ENCODE data around the gene RER1. TPM values are rescaled to one million over a fixed set of nuclear protein-coding genes. Genes with fewer than 3 reads are reported as not detected.

The RER1 gene
- total and polyA plus RNA-seq, 4 donors: 48.8 to 118 (median 89.8) TPM

DNA sequence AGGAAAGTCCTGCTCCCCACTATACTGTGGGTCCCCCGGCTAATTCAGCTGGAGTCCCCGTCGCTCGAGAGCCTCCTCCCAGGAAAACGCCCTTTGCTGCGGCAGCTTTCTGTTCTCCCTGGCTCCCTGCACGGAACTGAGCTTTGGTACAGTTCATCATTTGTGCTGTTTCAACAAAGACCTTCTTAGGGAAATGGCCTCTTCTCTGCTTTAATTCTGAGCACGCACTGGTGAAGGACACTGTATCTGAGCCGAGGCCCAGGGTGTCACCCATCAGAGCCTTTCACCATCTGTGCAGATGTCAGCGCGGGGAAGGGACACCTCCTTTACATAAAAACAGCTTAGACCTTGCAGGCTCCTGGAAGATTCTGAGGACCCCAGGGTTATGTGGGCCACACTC is 34.3 kb downstream of the RER1 start:
- Histone ChIP-seq H3K4me3 (ENCODE audit: low read depth, low read length) (no peak overlapping the region), H3K36me3 (ENCODE audit: control insufficient read depth, insufficient read depth, low read length) (no peaks in the 10 kb centered on the region), H3K27ac (ENCODE audit: low read depth, low read length) (peak overlapping the region; percentile 49), H3K4me1 (ENCODE audit: control insufficient read depth, insufficient read depth, low read length) (peaks cover 33% of the 10 kb centered on the region), H3K27me3 (ENCODE audit: control insufficient read depth, insufficient read depth, low read length) (no peaks in the 10 kb centered on the region), H3K9me3 (ENCODE audit: control insufficient read depth, insufficient read depth, low read length) (no peaks in the 10 kb centered on the region)
- peak in 2 of 6 donors; percentile 66 to 85 for DNase-seq (ENCODE audit: low read depth in 4 of 6, low spot score in 6 of 6)
- WGBS (ENCODE audit: insufficient coverage): 22% methylated on average over 11 of the region's 11 CpGs

DNA sequence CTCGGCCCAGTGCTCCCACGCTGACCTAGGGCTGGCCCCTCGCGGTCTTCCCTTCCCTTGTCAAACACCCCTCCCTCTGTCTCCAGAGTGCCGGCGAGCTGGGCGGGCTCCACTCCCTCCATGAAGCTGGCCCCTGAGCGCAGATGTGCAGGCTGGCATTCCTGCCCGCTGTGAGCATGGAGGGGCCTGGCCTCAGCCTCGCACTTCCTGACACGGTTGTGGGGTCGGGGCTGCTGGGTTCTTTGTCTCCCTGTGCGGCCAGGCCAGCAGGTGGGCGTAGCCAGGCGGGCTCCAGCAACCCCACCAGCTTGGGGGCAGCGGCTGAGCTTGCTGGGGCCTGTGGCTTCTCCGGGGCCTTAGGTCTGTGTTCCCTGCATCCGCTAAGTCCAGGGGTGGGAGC is 34.9 kb downstream of the RER1 start:
- 60% methylated on average over 17 of the region's 18 CpGs for WGBS (ENCODE audit: insufficient coverage)
- no peaks in the 10 kb centered on the region for H3K27me3 ChIP-seq (ENCODE audit: control insufficient read depth, insufficient read depth, low read length)

DNA sequence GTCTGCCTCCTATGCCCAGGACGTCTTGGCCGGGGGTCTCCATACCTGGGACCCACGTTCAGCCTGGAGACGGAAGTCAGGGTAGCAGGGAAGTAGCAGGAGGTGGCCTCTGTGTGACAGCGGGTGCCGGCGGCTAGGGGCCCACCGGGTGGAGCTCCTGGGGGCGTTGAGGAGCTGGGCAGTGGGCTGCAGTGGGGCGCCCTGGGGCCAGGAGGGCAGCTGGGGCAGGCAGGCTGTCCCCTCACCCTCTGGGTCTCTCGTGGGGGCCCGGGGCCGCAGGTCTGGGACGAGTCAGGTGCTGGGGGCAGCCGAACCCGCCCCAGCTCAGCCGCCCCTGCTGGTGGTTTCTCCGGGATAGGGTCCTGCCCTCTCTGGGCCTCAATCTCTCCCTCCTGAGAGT is 35.4 kb downstream of the RER1 start:
- H3K9me3 ChIP-seq (ENCODE audit: control insufficient read depth, insufficient read depth, low read length): no peaks in the 10 kb centered on the region
- peak overlapping the region; percentile 49 for H3K27ac ChIP-seq (ENCODE audit: low read depth, low read length)
- DNase-seq (ENCODE audit: low read depth in 4 of 6, low spot score in 6 of 6): no peak
- H3K4me3 ChIP-seq (ENCODE audit: low read depth, low read length): no peak overlapping the region
- no peaks in the 10 kb centered on the region for H3K36me3 ChIP-seq (ENCODE audit: control insufficient read depth, insufficient read depth, low read length)
- H3K27me3 ChIP-seq (ENCODE audit: control insufficient read depth, insufficient read depth, low read length): no peaks in the 10 kb centered on the region
- peaks cover 44% of the 10 kb centered on the region for H3K4me1 ChIP-seq (ENCODE audit: control insufficient read depth, insufficient read depth, low read length)
- WGBS (ENCODE audit: insufficient coverage): 89% methylated on average over 18 of the region's 18 CpGs

More for the DNA sequence above, 34.9 kb downstream of the RER1 start:
- Histone ChIP-seq H3K36me3 (ENCODE audit: control insufficient read depth, insufficient read depth, low read length) (no peaks in the 10 kb centered on the region), H3K9me3 (ENCODE audit: control insufficient read depth, insufficient read depth, low read length) (no peaks in the 10 kb centered on the region), H3K4me1 (ENCODE audit: control insufficient read depth, insufficient read depth, low read length) (peaks cover 39% of the 10 kb centered on the region), H3K4me3 (ENCODE audit: low read depth, low read length) (no peak overlapping the region), H3K27ac (ENCODE audit: low read depth, low read length) (peak overlapping the region; percentile 49)
- no peak for DNase-seq (ENCODE audit: low read depth in 4 of 6, low spot score in 6 of 6)

DNA sequence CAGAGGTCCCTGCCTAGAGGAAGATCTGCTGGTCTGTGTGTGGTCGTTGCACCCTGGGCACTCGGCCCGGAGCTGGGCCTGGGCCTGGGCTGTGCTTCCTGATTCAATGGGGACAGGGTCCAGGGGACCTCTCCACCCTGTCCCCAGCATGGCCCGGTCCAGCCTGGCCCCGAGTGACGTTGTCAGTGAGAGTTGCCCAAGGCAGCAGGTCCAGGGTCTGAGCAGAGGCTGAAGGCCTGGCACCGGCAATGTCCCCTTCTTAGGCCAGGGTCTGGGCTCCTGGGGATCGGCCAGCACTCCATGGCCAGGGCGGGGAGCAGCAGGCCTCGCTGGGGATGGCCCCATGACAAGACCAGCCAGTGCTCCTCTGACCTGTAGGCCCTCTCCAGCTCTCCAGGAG is 36.3 kb downstream of the RER1 start:
- Histone ChIP-seq H3K27ac (ENCODE audit: low read depth, low read length) (no peak overlapping the region), H3K4me1 (ENCODE audit: control insufficient read depth, insufficient read depth, low read length) (peaks cover 54% of the 10 kb centered on the region), H3K36me3 (ENCODE audit: control insufficient read depth, insufficient read depth, low read length) (no peaks in the 10 kb centered on the region), H3K9me3 (ENCODE audit: control insufficient read depth, insufficient read depth, low read length) (no peaks in the 10 kb centered on the region), H3K27me3 (ENCODE audit: control insufficient read depth, insufficient read depth, low read length) (peaks cover 3% of the 10 kb centered on the region), H3K4me3 (ENCODE audit: low read depth, low read length) (no peak overlapping the region)
- no peak for DNase-seq (ENCODE audit: low read depth in 4 of 6, low spot score in 6 of 6)
- WGBS (ENCODE audit: insufficient coverage): 89% methylated on average over 10 of the region's 10 CpGs

DNA sequence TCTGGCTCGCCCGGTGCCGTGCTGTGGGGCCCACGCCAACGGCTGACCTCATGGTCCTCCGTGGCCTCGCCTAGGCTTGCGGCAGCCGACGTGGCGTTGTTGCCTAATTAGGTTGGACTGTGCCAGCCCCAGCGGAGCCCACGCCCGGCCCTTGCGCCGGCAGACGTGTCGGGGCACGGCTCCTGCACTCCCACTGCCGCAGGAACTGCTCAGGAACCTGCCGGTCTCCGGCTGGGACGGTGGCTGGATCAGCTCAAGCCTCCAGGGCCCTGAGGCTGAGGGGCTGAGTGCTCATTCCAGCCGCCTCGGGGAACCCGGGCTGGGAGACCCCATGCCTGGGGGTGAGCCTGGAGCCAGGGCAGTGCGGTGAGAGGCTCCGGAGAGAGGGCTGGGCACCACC is 36.8 kb downstream of the RER1 start:
- Histone ChIP-seq H3K36me3 (ENCODE audit: control insufficient read depth, insufficient read depth, low read length) (no peaks in the 10 kb centered on the region), H3K4me3 (ENCODE audit: low read depth, low read length) (no peak overlapping the region), H3K9me3 (ENCODE audit: control insufficient read depth, insufficient read depth, low read length) (no peaks in the 10 kb centered on the region), H3K27me3 (ENCODE audit: control insufficient read depth, insufficient read depth, low read length) (peaks cover 3% of the 10 kb centered on the region), H3K4me1 (ENCODE audit: control insufficient read depth, insufficient read depth, low read length) (peaks cover 59% of the 10 kb centered on the region), H3K27ac (ENCODE audit: low read depth, low read length) (no peak overlapping the region)
- 95% methylated on average over 28 of the region's 28 CpGs for WGBS (ENCODE audit: insufficient coverage)
- no peak for DNase-seq (ENCODE audit: low read depth in 4 of 6, low spot score in 6 of 6)

DNA sequence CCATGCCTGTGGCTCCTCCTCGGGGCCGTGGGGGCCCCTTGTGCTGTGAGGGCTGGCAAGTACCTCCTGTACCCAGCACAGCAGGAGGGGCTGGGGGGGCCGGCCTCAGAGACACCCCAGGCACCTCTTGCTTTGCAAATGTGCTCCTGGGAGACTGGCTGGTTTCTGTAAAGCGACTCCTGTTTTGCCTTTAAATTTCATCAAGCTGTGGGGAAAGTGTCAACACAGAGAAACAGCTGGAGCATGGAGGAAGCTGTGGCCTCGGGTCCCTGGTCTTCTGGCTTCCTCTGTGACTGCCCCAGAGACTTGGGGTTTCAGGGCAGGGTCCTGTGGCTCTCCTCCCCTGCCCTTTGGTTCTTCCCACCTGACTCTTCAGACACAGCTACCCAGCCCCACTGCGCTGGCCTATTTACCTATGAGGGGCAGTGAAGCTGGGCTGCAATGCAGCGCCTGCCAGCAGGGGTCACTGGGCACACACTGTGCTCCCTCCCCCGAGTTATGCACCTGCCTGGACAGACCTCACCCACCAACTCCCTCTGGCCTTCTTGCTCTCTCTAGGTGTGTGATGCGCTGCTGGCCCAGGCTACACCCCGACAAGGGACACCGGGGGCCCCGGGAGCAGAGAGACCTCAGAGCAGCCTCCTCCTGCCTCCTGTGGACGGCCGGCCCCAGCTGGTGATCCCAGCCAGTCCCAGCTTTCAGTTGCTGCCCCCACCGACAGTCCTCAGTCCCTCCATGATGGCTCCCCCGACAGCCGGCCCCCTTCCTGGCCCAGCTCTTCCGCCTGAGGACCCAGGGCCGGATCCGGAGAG is 38.3 kb downstream of the RER1 start:
- H3K4me1 ChIP-seq (ENCODE audit: control insufficient read depth, insufficient read depth, low read length): peaks cover 71% of the 10 kb centered on the region
- WGBS (ENCODE audit: insufficient coverage): 82% methylated on average over 20 of the region's 20 CpGs
- peaks cover 6% of the 10 kb centered on the region for H3K27me3 ChIP-seq (ENCODE audit: control insufficient read depth, insufficient read depth, low read length)

DNA sequence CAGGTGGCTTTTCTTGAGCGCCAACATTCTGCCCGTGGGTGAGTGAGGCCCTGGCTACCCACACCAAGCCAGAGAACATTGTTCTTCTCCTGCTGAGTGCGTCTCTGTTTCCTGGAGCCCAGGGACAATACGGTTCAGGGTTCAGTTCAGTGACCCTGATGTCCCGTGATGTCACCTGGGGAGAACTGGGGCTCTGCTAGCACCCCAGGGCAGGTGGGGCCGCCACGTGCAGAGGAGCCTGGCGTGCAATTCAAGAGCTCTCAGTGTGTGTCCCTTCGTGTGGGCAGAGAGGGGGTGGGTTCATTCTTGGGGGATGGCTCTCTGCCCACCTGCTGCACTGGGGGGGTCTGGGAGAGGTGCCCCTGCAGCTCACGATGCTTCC is 38.9 kb downstream of the RER1 start:
- Histone ChIP-seq H3K4me1 (ENCODE audit: control insufficient read depth, insufficient read depth, low read length) (peaks cover 67% of the 10 kb centered on the region), H3K9me3 (ENCODE audit: control insufficient read depth, insufficient read depth, low read length) (no peaks in the 10 kb centered on the region), H3K27ac (ENCODE audit: low read depth, low read length) (no peak overlapping the region), H3K27me3 (ENCODE audit: control insufficient read depth, insufficient read depth, low read length) (peaks cover 8% of the 10 kb centered on the region), H3K4me3 (ENCODE audit: low read depth, low read length) (no peak overlapping the region), H3K36me3 (ENCODE audit: control insufficient read depth, insufficient read depth, low read length) (no peaks in the 10 kb centered on the region)
- DNase-seq (ENCODE audit: low read depth in 4 of 6, low spot score in 6 of 6): no peak
- WGBS (ENCODE audit: insufficient coverage): 68% methylated on average over 7 of the region's 10 CpGs

More for the DNA sequence above, 38.3 kb downstream of the RER1 start:
- DNase-seq (ENCODE audit: low read depth in 4 of 6, low spot score in 6 of 6): no peak
- no peak overlapping the region for H3K27ac ChIP-seq (ENCODE audit: low read depth, low read length)
- no peak overlapping the region for H3K4me3 ChIP-seq (ENCODE audit: low read depth, low read length)
- H3K36me3 ChIP-seq (ENCODE audit: control insufficient read depth, insufficient read depth, low read length): no peaks in the 10 kb centered on the region
- H3K9me3 ChIP-seq (ENCODE audit: control insufficient read depth, insufficient read depth, low read length): no peaks in the 10 kb centered on the region

DNA sequence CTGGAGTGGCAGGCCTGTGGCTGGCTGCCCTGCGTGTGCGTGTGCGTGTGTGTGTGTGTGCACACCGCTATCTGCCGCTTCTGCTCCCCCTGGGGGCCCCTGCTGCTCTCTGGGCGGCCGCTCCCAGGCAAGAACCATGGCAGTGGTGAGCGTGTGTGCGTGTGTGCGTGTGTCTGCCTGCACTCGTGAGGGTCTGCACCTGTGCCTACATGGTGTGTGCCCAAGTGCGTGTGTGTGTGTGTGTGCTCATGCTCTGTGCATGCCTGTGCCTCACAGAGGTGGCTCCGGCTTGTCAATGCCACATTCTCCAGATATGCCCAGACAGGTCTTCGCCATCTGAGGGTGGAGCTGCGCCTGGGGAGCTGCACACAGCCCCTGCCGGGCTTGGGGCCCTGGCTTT is 39.5 kb downstream of the RER1 start:
- peaks cover 8% of the 10 kb centered on the region for H3K27me3 ChIP-seq (ENCODE audit: control insufficient read depth, insufficient read depth, low read length)

DNA sequence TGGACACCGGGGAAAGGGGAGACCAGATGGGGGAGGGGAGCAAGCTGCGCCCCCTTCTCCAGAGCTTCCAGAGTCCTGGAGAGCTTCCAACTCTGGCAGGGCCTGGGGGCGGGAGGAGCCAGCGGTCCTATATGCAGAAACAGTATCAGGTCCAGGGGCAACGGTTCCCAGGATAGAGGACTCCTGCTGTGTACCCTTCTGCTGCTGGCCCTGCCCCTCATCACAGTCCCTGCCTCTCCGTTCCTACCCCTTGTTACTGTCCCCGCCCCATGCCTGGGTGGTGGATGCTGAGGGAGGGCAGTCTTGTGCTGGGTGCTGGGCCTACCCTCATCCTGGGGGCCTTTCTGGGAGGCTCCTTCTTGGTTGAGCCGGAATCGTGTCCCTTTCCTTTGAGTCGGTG is 39.9 kb downstream of the RER1 start:
- no peak overlapping the region for H3K27ac ChIP-seq (ENCODE audit: low read depth, low read length)
- WGBS (ENCODE audit: insufficient coverage): 37% methylated on average over 7 of the region's 10 CpGs
- peak in 1 of 6 donors; percentile 54 for DNase-seq (ENCODE audit: low read depth in 4 of 6, low spot score in 6 of 6)

More for the DNA sequence above, 39.5 kb downstream of the RER1 start:
- H3K4me3 ChIP-seq (ENCODE audit: low read depth, low read length): no peak overlapping the region
- no peaks in the 10 kb centered on the region for H3K9me3 ChIP-seq (ENCODE audit: control insufficient read depth, insufficient read depth, low read length)
- 56% methylated on average over 16 of the region's 16 CpGs for WGBS (ENCODE audit: insufficient coverage)
- peaks cover 62% of the 10 kb centered on the region for H3K4me1 ChIP-seq (ENCODE audit: control insufficient read depth, insufficient read depth, low read length)
- H3K36me3 ChIP-seq (ENCODE audit: control insufficient read depth, insufficient read depth, low read length): no peaks in the 10 kb centered on the region
- H3K27ac ChIP-seq (ENCODE audit: low read depth, low read length): no peak overlapping the region
- no peak for DNase-seq (ENCODE audit: low read depth in 4 of 6, low spot score in 6 of 6)

DNA sequence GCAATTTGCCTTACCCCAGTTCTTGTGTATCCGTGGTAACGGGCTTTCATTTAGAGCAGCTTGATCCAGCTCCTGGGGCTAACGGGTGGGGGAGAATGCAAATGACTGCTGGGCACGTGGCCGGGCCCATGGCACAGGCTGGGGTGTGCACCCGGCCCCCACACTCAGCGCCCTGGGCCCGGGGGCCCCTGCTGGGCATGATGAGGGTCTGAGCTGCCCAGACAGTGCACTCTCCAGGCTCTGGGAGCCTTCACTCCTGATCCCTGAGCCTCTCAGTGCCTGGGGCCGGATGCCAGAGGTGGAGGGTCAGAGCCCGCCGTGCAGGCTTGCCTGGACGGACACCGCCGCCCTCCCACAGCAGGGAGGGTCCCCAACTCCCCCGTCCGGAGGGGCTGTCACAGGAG is 40.8 kb downstream of the RER1 start:
- Histone ChIP-seq H3K36me3 (ENCODE audit: control insufficient read depth, insufficient read depth, low read length) (no peaks in the 10 kb centered on the region), H3K4me1 (ENCODE audit: control insufficient read depth, insufficient read depth, low read length) (peaks cover 50% of the 10 kb centered on the region), H3K9me3 (ENCODE audit: control insufficient read depth, insufficient read depth, low read length) (no peaks in the 10 kb centered on the region), H3K27ac (ENCODE audit: low read depth, low read length) (no peak overlapping the region), H3K27me3 (ENCODE audit: control insufficient read depth, insufficient read depth, low read length) (peaks cover 8% of the 10 kb centered on the region), H3K4me3 (ENCODE audit: low read depth, low read length) (no peak overlapping the region)
- peak in 2 of 6 donors; percentile 65 to 76 for DNase-seq (ENCODE audit: low read depth in 4 of 6, low spot score in 6 of 6)
- WGBS (ENCODE audit: insufficient coverage): 10% methylated on average over 16 of the region's 16 CpGs

More for the DNA sequence above, 39.9 kb downstream of the RER1 start:
- H3K4me3 ChIP-seq (ENCODE audit: low read depth, low read length): no peak overlapping the region
- peaks cover 8% of the 10 kb centered on the region for H3K27me3 ChIP-seq (ENCODE audit: control insufficient read depth, insufficient read depth, low read length)
- no peaks in the 10 kb centered on the region for H3K9me3 ChIP-seq (ENCODE audit: control insufficient read depth, insufficient read depth, low read length)
- H3K36me3 ChIP-seq (ENCODE audit: control insufficient read depth, insufficient read depth, low read length): no peaks in the 10 kb centered on the region
- peaks cover 57% of the 10 kb centered on the region for H3K4me1 ChIP-seq (ENCODE audit: control insufficient read depth, insufficient read depth, low read length)

All from spinal cord (tissue), 10 donors.